ENCODE results near the gene OR2T8. TPM values are rescaled to one million over a fixed set of nuclear protein-coding genes. Genes with fewer than 3 reads are reported as not detected.

OR2T8 gene
- total RNA-seq, 2 donors from 2014 or later = not detected

- Histone ChIP-seq H3K4me1 (no peaks in the 10 kb centered on the region), H3K36me3 (no peaks in the 10 kb centered on the region), H3K27me3 (no peaks in the 10 kb centered on the region), H3K9ac (ENCODE audit: low read depth in 2 of 2, low read length in 2 of 2) (no peak overlapping the region), H3K9me3 (no peaks in the 10 kb centered on the region), H3K27ac (no peak overlapping the region), H3K4me3 (no peak overlapping the region)
- intact Hi-C loops (cut with DNase I) = no loop called here
- no peak for DNase-seq
- TF ChIP-seq CTCF (IDR thresholded peaks at IDR 0.05) = no peak
Measured at GRCh38 chr1:247913786-247914185, 6.3 kb upstream of the OR2T8 start.

- Histone ChIP-seq H3K27ac (no peak overlapping the region), H3K27me3 (no peaks in the 10 kb centered on the region), H3K4me1 (no peaks in the 10 kb centered on the region), H3K4me3 (no peak overlapping the region), H3K9ac (ENCODE audit: low read depth in 2 of 2, low read length in 2 of 2) (no peak overlapping the region), H3K9me3 (no peaks in the 10 kb centered on the region), H3K36me3 (no peaks in the 10 kb centered on the region)
- intact Hi-C loops (cut with DNase I) = no loop called here
- no peak for DNase-seq
- TF ChIP-seq CTCF (IDR thresholded peaks at IDR 0.05) = no peak
Measured at GRCh38 chr1:247914941-247915662, 5.0 kb upstream of the OR2T8 start.

- intact Hi-C loops (cut with DNase I) = no loop called here
- H3K4me1 ChIP-seq = no peaks in the 10 kb centered on the region
- no peak for DNase-seq
- no peaks in the 10 kb centered on the region for H3K27me3 ChIP-seq
- no peak overlapping the region for H3K27ac ChIP-seq
- H3K4me3 ChIP-seq = no peak overlapping the region
- H3K9me3 ChIP-seq = no peaks in the 10 kb centered on the region
- H3K36me3 ChIP-seq = no peaks in the 10 kb centered on the region
- TF ChIP-seq CTCF (IDR thresholded peaks at IDR 0.05) = no peak
- no peak overlapping the region for H3K9ac ChIP-seq (ENCODE audit: low read depth in 2 of 2, low read length in 2 of 2)
Measured at GRCh38 chr1:247923941-247924340, 3.9 kb downstream of the OR2T8 start.

- no peaks in the 10 kb centered on the region for H3K4me1 ChIP-seq
- no peak for DNase-seq
- no peaks in the 10 kb centered on the region for H3K36me3 ChIP-seq
- H3K9me3 ChIP-seq = no peaks in the 10 kb centered on the region
- no peak within 1 kb of the TSS for H3K9ac ChIP-seq (ENCODE audit: low read depth in 2 of 2, low read length in 2 of 2)
- intact Hi-C loops (cut with DNase I) = no loop called here
- no peaks in the 10 kb centered on the region for H3K27me3 ChIP-seq
- H3K4me3 ChIP-seq = no peak within 1 kb of the TSS
- TF ChIP-seq CTCF (IDR thresholded peaks at IDR 0.05) = no peak
- no peak within 1 kb of the TSS for H3K27ac ChIP-seq
Measured at GRCh38 chr1:247924868-247925267, 4.8 kb downstream of the OR2T8 start, which contains the start of gene OR2AJ1. TSS of gene OR2AJ1 (plus strand) at chr1:247924889. CDS start at chr1:247933769, 8,880 bp downstream.

- H3K9me3 ChIP-seq = no peaks in the 10 kb centered on the region
- intact Hi-C loops (cut with DNase I) = no loop called here
- no peak overlapping the region for H3K9ac ChIP-seq (ENCODE audit: low read depth in 2 of 2, low read length in 2 of 2)
- no peak overlapping the region for H3K4me3 ChIP-seq
- no peak for DNase-seq
- TF ChIP-seq CTCF (IDR thresholded peaks at IDR 0.05) = no peak
- H3K27ac ChIP-seq = no peak overlapping the region
- H3K27me3 ChIP-seq = no peaks in the 10 kb centered on the region
- no peaks in the 10 kb centered on the region for H3K36me3 ChIP-seq
- no peaks in the 10 kb centered on the region for H3K4me1 ChIP-seq
Measured at GRCh38 chr1:247933989-247934388, 13.9 kb downstream of the OR2T8 start.
